HS-5 (cell line): ENCODE results near the gene TMEM131.

Source experiments
- DNase-seq: peaks from one replicate; pipeline ENCODE4 v3.0.0-alpha.2; 2012; ENCODE audit warnings: low read depth

TMEM131 gene

GRCh38 chr2:97992836-97993825, 2.6 kb downstream of the TMEM131 start:
- no peak for DNase-seq

GRCh38 chr2:97991081-97991856, 4.5 kb downstream of the TMEM131 start:
- DNase-seq, result no peak

GRCh38 chr2:97988722-97989121, 7.0 kb downstream of the TMEM131 start:
- DNase-seq, result no peak

GRCh38 chr2:97985998-97986397, 9.8 kb downstream of the TMEM131 start:
- DNase-seq, result no peak

GRCh38 chr2:97983698-97984097, 12.1 kb downstream of the TMEM131 start:
- no peak for DNase-seq

GRCh38 chr2:97983134-97983533, 12.6 kb downstream of the TMEM131 start:
- no peak for DNase-seq

GRCh38 chr2:97982621-97983020, 13.1 kb downstream of the TMEM131 start:
- DNase-seq, result no peak

- DNase-seq, result no peak
These were observed 13.8 kb downstream of the TMEM131 start for GRCh38 chr2:97981961-97982360.

GRCh38 chr2:97979904-97980303, 15.8 kb downstream of the TMEM131 start:
- DNase-seq, result no peak

GRCh38 chr2:97974471-97974870, 21.3 kb downstream of the TMEM131 start:
- DNase-seq, result no peak

- DNase-seq, result no peak
These were observed 25.3 kb downstream of the TMEM131 start for GRCh38 chr2:97970293-97971060.

- DNase-seq, result no peak
These were observed 26.4 kb downstream of the TMEM131 start for GRCh38 chr2:97969081-97970067.

- no peak for DNase-seq
These were observed 27.7 kb downstream of the TMEM131 start for GRCh38 chr2:97967931-97968627.

GRCh38 chr2:97967216-97967592, 28.5 kb downstream of the TMEM131 start:
- DNase-seq, result no peak

- no peak for DNase-seq
These were observed 29.1 kb downstream of the TMEM131 start for GRCh38 chr2:97966545-97967215.

GRCh38 chr2:97965116-97965515, 30.6 kb downstream of the TMEM131 start:
- no peak for DNase-seq

GRCh38 chr2:97963880-97964279, 31.9 kb downstream of the TMEM131 start:
- no peak for DNase-seq

- no peak for DNase-seq
These were observed 32.7 kb downstream of the TMEM131 start for GRCh38 chr2:97963079-97963406.

GRCh38 chr2:97961534-97961933, 34.2 kb downstream of the TMEM131 start:
- no peak for DNase-seq

- DNase-seq, result no peak
These were observed 37.6 kb downstream of the TMEM131 start for GRCh38 chr2:97958184-97958583.
